ENCODE data around the gene SERPINB3.

- no peak for TF ChIP-seq CTCF (IDR thresholded peaks at IDR 0.05; ENCODE audit: low read length)
- TF ChIP-seq EZH2 (IDR thresholded peaks at IDR 0.05; ENCODE audit: borderline replicate concordance, low read length): no peak
Measured at GRCh38 chr18:63683890-63684289, 22.2 kb upstream of the SERPINB3 start.

Data from OCI-LY1 (cell line).